HEK293 (cell line): ENCODE results near the gene KIAA1328.

Experiments
- CTCF ChIP-seq: fragments of 450-650 bp; formaldehyde crosslinking; IDR thresholded peaks from 2 replicates; pipeline ENCODE4 v1.5.1; 2016; ENCODE audit warnings: missing biosample characterization, missing genetic modification characterization
- GLI4 ChIP-seq: fragments of 450-650 bp; formaldehyde crosslinking; IDR thresholded peaks from 2 replicates; pipeline ENCODE4 v1.5.1; 2016; ENCODE audit warnings: missing biosample characterization, missing genetic modification characterization
- PBX3 ChIP-seq: sonication (generic); formaldehyde crosslinking; IDR thresholded peaks from 2 replicates; pipeline ENCODE4 v1.8.1; 2022; ENCODE audit warnings: mild to moderate bottlenecking, moderate library complexity, missing genetic modification reagents
- PRDM10 ChIP-seq: fragments of 450-650 bp; formaldehyde crosslinking; IDR thresholded peaks from 2 replicates; pipeline ENCODE4 v1.5.1; 2016; ENCODE audit warnings: missing biosample characterization, missing genetic modification characterization
- REPIN1 ChIP-seq: fragments of 450-650 bp; formaldehyde crosslinking; IDR thresholded peaks from 2 replicates; pipeline ENCODE4 v1.5.1; 2017; ENCODE audit warnings: missing biosample characterization, missing genetic modification characterization, low read depth
- TCF7L2 ChIP-seq: IDR thresholded peaks from 2 replicates; pipeline ENCODE4 v1.6.1; 2011; ENCODE audit warnings: low read depth, mild to moderate bottlenecking, inconsistent platforms, low read length, moderate library complexity, borderline replicate concordance
- ZIC2 ChIP-seq: fragments of 450-650 bp; formaldehyde crosslinking; IDR thresholded peaks from 2 replicates; pipeline ENCODE4 v1.5.1; 2016; ENCODE audit warnings: missing biosample characterization, missing genetic modification characterization
- ZNF140 ChIP-seq: fragments of 450-650 bp; formaldehyde crosslinking; IDR thresholded peaks from 2 replicates; pipeline ENCODE4 v1.5.1; 2016; ENCODE audit warnings: missing biosample characterization, missing genetic modification characterization
- ZNF175 ChIP-seq: fragments of 450-650 bp; formaldehyde crosslinking; IDR thresholded peaks from 2 replicates; pipeline ENCODE4 v1.5.1; 2016; ENCODE audit warnings: missing biosample characterization, missing genetic modification characterization
- ZNF26 ChIP-seq: fragments of 450-650 bp; formaldehyde crosslinking; IDR thresholded peaks from 2 replicates; pipeline ENCODE4 v1.5.1; 2016; ENCODE audit warnings: missing biosample characterization, missing genetic modification characterization
- ZNF704 ChIP-seq: fragments of 450-650 bp; formaldehyde crosslinking; IDR thresholded peaks from 2 replicates; pipeline ENCODE4 v1.5.1; 2016; ENCODE audit warnings: missing biosample characterization, missing genetic modification characterization

GRCh38 chr18:37156330-37156942 lies 327.5 kb downstream of the KIAA1328 start:
- TF ChIP-seq TCF7L2 = no peak
- TF ChIP-seq ZNF26 = no peak
- no peak for TF ChIP-seq REPIN1 (tag by site-specific recombination)
- no peak for TF ChIP-seq ZIC2 (tag by site-specific recombination)
- TF ChIP-seq GLI4 (tag by site-specific recombination) = no peak
- no peak for TF ChIP-seq CTCF (tag by site-specific recombination)
- TF ChIP-seq ZNF140 (tag by site-specific recombination) = no peak
- no peak for TF ChIP-seq ZNF175 (tag by site-specific recombination)
- no peak for TF ChIP-seq PRDM10 (tag by site-specific recombination)
- TF ChIP-seq ZNF704 = no peak
- no peak for TF ChIP-seq PBX3 (CRISPR knock-in tag)
